SK-N-MC (cell line): ENCODE results near the gene ABTB2.
A peak's percentile ranks its signal among the peaks of the same experiment; 100 is the strongest.
"Not testable (repeated sequence)": the region's sequence is repeated elsewhere in the genome, so short reads cannot be mapped to it uniquely, and the experiment has no call there.

Source experiments
- DNase-seq: peaks from one replicate; pipeline ENCODE4 v3.0.0-alpha.2; 2011; ENCODE audit warnings: low read depth, low spot score
- H3K27ac ChIP-seq: fragments of 200-600 bp; sonication (generic); 2 replicates; pipeline ENCODE4 v1.5.1; 2016; ENCODE audit warnings: mixed run types
- H3K36me3 ChIP-seq: fragments of 200-600 bp; sonication (generic); 2 replicates; pipeline ENCODE4 v1.6.1; 2017; ENCODE audit warnings: antibody characterized with exemption, low read length, mixed read lengths; ENCODE audit not compliant: insufficient read depth
- H3K4me3 ChIP-seq: fragments of 200-600 bp; sonication (generic); 2 replicates; pipeline ENCODE4 v1.5.1; 2016
- H3K9ac ChIP-seq: fragments of 200-600 bp; sonication (generic); 2 replicates; pipeline ENCODE4 v1.8.0; 2017; ENCODE audit warnings: mixed run types, mixed read lengths; ENCODE audit not compliant: insufficient read length
- H3K9me3 ChIP-seq: fragments of 200-600 bp; sonication (generic); 2 replicates; pipeline ENCODE4 v1.6.1; 2017; ENCODE audit warnings: low read depth, mild to moderate bottlenecking, antibody characterized with exemption, low read length, moderate library complexity, mixed read lengths
- EZH2 ChIP-seq: fragments of 200-600 bp; sonication (generic); IDR thresholded peaks from one replicate; pipeline ENCODE4 v1.6.1; 2017; ENCODE audit warnings: antibody characterized with exemption
- FOXP2 ChIP-seq: optimal IDR thresholded peaks from 2 replicates; pipeline ENCODE3; 2011; ENCODE audit warnings: mild to moderate bottlenecking, moderate library complexity; ENCODE audit not compliant: insufficient read depth; ENCODE audit errors: extremely low read length, control extremely low read depth
- POLR2AphosphoS5 ChIP-seq: IDR thresholded peaks from 2 replicates; pipeline ENCODE4 v1.6.1; 2012; ENCODE audit warnings: mild to moderate bottlenecking, low read depth, low read length, borderline replicate concordance

ABTB2 gene

GRCh38 chr11:34250732-34251588 is 106.8 kb downstream of the ABTB2 start:
- Histone ChIP-seq H3K9me3 (no peaks in the 10 kb centered on the region), H3K4me3 (no peak overlapping the region), H3K27ac (no peak overlapping the region), H3K9ac (no peak overlapping the region), H3K36me3 (no peaks in the 10 kb centered on the region)
- TF ChIP-seq POLR2AphosphoS5 (no peak), EZH2 (no peak)
- no peak for DNase-seq

GRCh38 chr11:34250211-34250610 is 107.6 kb downstream of the ABTB2 start:
- Histone ChIP-seq H3K9ac (no peak overlapping the region), H3K4me3 (no peak overlapping the region), H3K36me3 (no peaks in the 10 kb centered on the region), H3K9me3 (no peaks in the 10 kb centered on the region), H3K27ac (no peak overlapping the region)
- DNase-seq = no peak
- no peak for TF ChIP-seq FOXP2
- no peak for TF ChIP-seq POLR2AphosphoS5
- no peak for TF ChIP-seq EZH2

- H3K27ac ChIP-seq = no peak overlapping the region
Measured at GRCh38 chr11:34249439-34249838, 108.4 kb downstream of the ABTB2 start.

GRCh38 chr11:34246511-34246910 is 111.3 kb downstream of the ABTB2 start:
- DNase-seq = not testable (repeated sequence)

More at GRCh38 chr11:34249439-34249838, 108.4 kb downstream of the ABTB2 start:
- no peaks in the 10 kb centered on the region for H3K36me3 ChIP-seq
- no peaks in the 10 kb centered on the region for H3K9me3 ChIP-seq
- H3K9ac ChIP-seq = no peak overlapping the region
- DNase-seq = no peak
- TF ChIP-seq POLR2AphosphoS5 (no peak), EZH2 (no peak), FOXP2 (no peak)
- H3K4me3 ChIP-seq = no peak overlapping the region

GRCh38 chr11:34245041-34245440 is 112.8 kb downstream of the ABTB2 start:
- Histone ChIP-seq H3K4me3 (no peak overlapping the region), H3K9ac (no peak overlapping the region), H3K27ac (no peak overlapping the region), H3K9me3 (no peaks in the 10 kb centered on the region), H3K36me3 (no peaks in the 10 kb centered on the region)
- TF ChIP-seq FOXP2 (no peak), EZH2 (no peak), POLR2AphosphoS5 (no peak)
- DNase-seq = no peak

More at GRCh38 chr11:34246511-34246910, 111.3 kb downstream of the ABTB2 start:
- not testable (repeated sequence) for H3K9ac ChIP-seq, H3K4me3 ChIP-seq, H3K9me3 ChIP-seq, H3K36me3 ChIP-seq, H3K27ac ChIP-seq

- Histone ChIP-seq H3K4me3 (no peak overlapping the region), H3K9ac (no peak overlapping the region), H3K9me3 (no peaks in the 10 kb centered on the region), H3K27ac (peak overlapping the region; percentile 9; the same call in 1 of the 2 replicates), H3K36me3 (no peaks in the 10 kb centered on the region)
- no peak for DNase-seq
- no peak for TF ChIP-seq EZH2
- no peak for TF ChIP-seq POLR2AphosphoS5
- TF ChIP-seq FOXP2 = no peak
Measured at GRCh38 chr11:34243600-34244464, 114.0 kb downstream of the ABTB2 start.

GRCh38 chr11:34242037-34242625 is 115.7 kb downstream of the ABTB2 start:
- H3K4me3 ChIP-seq = no peak overlapping the region
- no peak overlapping the region for H3K9ac ChIP-seq
- no peaks in the 10 kb centered on the region for H3K36me3 ChIP-seq
- no peak for DNase-seq
- H3K27ac ChIP-seq = no peak overlapping the region
- H3K9me3 ChIP-seq = no peaks in the 10 kb centered on the region
- TF ChIP-seq FOXP2 (no peak), POLR2AphosphoS5 (no peak), EZH2 (no peak)

GRCh38 chr11:34240150-34240494 is 117.7 kb downstream of the ABTB2 start:
- no peak for DNase-seq
- no peaks in the 10 kb centered on the region for H3K36me3 ChIP-seq
- no peak for TF ChIP-seq EZH2
- TF ChIP-seq FOXP2 = no peak
- no peak for TF ChIP-seq POLR2AphosphoS5
- H3K9me3 ChIP-seq = no peaks in the 10 kb centered on the region
- no peak overlapping the region for H3K9ac ChIP-seq
- H3K4me3 ChIP-seq = no peak overlapping the region
- H3K27ac ChIP-seq = no peak overlapping the region
